ENCODE measurements around the gene MYO5C.
A peak's percentile ranks its signal among the peaks of the same experiment; 100 is the strongest.

The MYO5C gene

GRCh38 chr15:52150043-52150825 lies 145.4 kb downstream of the MYO5C start:
- DNase-seq (ENCODE audit: low read depth), result no peak
- peaks cover 14% of the 10 kb centered on the region for H3K36me3 ChIP-seq (ENCODE audit: control insufficient read depth, insufficient read depth, low read length, severe bottlenecking)

GRCh38 chr15:52148403-52148802 lies 147.2 kb downstream of the MYO5C start:
- DNase-seq (ENCODE audit: low read depth), result no peak
- H3K27me3 ChIP-seq (replicated peaks; ENCODE audit: control insufficient read depth, insufficient read depth, low read length), result no peaks in the 10 kb centered on the region
- H3K36me3 ChIP-seq (ENCODE audit: control insufficient read depth, insufficient read depth, low read length, severe bottlenecking), result peaks cover 14% of the 10 kb centered on the region
- no peak overlapping the region for H3K9ac ChIP-seq (ENCODE audit: low read length)
- H3K4me1 ChIP-seq (ENCODE audit: control insufficient read depth, insufficient read depth, low read length), result peaks cover 17% of the 10 kb centered on the region
- no peak overlapping the region for H3K4me3 ChIP-seq (ENCODE audit: low read length)
- no peaks in the 10 kb centered on the region for H3K9me3 ChIP-seq (ENCODE audit: control insufficient read depth, low read length)

More at GRCh38 chr15:52150043-52150825, 145.4 kb downstream of the MYO5C start:
- Histone ChIP-seq H3K9me3 (ENCODE audit: control insufficient read depth, low read length) (no peaks in the 10 kb centered on the region), H3K9ac (ENCODE audit: low read length) (no peak overlapping the region), H3K4me1 (ENCODE audit: control insufficient read depth, insufficient read depth, low read length) (peaks cover 9% of the 10 kb centered on the region), H3K4me3 (ENCODE audit: low read length) (no peak overlapping the region), H3K27me3 (replicated peaks; ENCODE audit: control insufficient read depth, insufficient read depth, low read length) (no peaks in the 10 kb centered on the region)

GRCh38 chr15:52146776-52147175 lies 148.8 kb downstream of the MYO5C start:
- H3K36me3 ChIP-seq (ENCODE audit: control insufficient read depth, insufficient read depth, low read length, severe bottlenecking), result peaks cover 14% of the 10 kb centered on the region
- H3K4me3 ChIP-seq (ENCODE audit: low read length), result no peak overlapping the region
- H3K27me3 ChIP-seq (replicated peaks; ENCODE audit: control insufficient read depth, insufficient read depth, low read length), result no peaks in the 10 kb centered on the region
- no peaks in the 10 kb centered on the region for H3K9me3 ChIP-seq (ENCODE audit: control insufficient read depth, low read length)
- H3K4me1 ChIP-seq (ENCODE audit: control insufficient read depth, insufficient read depth, low read length), result peaks cover 17% of the 10 kb centered on the region
- no peak overlapping the region for H3K9ac ChIP-seq (ENCODE audit: low read length)
- DNase-seq (ENCODE audit: low read depth), result no peak

- H3K27me3 ChIP-seq (replicated peaks; ENCODE audit: control insufficient read depth, insufficient read depth, low read length), result no peaks in the 10 kb centered on the region
- peaks cover 13% of the 10 kb centered on the region for H3K36me3 ChIP-seq (ENCODE audit: control insufficient read depth, insufficient read depth, low read length, severe bottlenecking)
- no peak overlapping the region for H3K9ac ChIP-seq (ENCODE audit: low read length)
- H3K4me1 ChIP-seq (ENCODE audit: control insufficient read depth, insufficient read depth, low read length), result peaks cover 17% of the 10 kb centered on the region
- no peak overlapping the region for H3K4me3 ChIP-seq (ENCODE audit: low read length)
- H3K9me3 ChIP-seq (ENCODE audit: control insufficient read depth, low read length), result no peaks in the 10 kb centered on the region
- no peak for DNase-seq (ENCODE audit: low read depth)
These were observed 149.3 kb downstream of the MYO5C start for GRCh38 chr15:52146261-52146660.

- Histone ChIP-seq H3K36me3 (ENCODE audit: control insufficient read depth, insufficient read depth, low read length, severe bottlenecking) (peaks cover 6% of the 10 kb centered on the region), H3K9me3 (ENCODE audit: control insufficient read depth, low read length) (no peaks in the 10 kb centered on the region), H3K27me3 (replicated peaks; ENCODE audit: control insufficient read depth, insufficient read depth, low read length) (no peaks in the 10 kb centered on the region), H3K4me3 (ENCODE audit: low read length) (no peak overlapping the region), H3K9ac (ENCODE audit: low read length) (no peak overlapping the region), H3K4me1 (ENCODE audit: control insufficient read depth, insufficient read depth, low read length) (peaks cover 17% of the 10 kb centered on the region)
- DNase-seq (ENCODE audit: low read depth), result peak; percentile 40
These were observed 150.9 kb downstream of the MYO5C start for GRCh38 chr15:52144656-52145178.

GRCh38 chr15:52143873-52144272 lies 151.7 kb downstream of the MYO5C start:
- Histone ChIP-seq H3K9ac (ENCODE audit: low read length) (no peak overlapping the region), H3K27me3 (replicated peaks; ENCODE audit: control insufficient read depth, insufficient read depth, low read length) (no peaks in the 10 kb centered on the region), H3K9me3 (ENCODE audit: control insufficient read depth, low read length) (no peaks in the 10 kb centered on the region), H3K4me3 (ENCODE audit: low read length) (no peak overlapping the region), H3K36me3 (ENCODE audit: control insufficient read depth, insufficient read depth, low read length, severe bottlenecking) (no peaks in the 10 kb centered on the region), H3K4me1 (ENCODE audit: control insufficient read depth, insufficient read depth, low read length) (peaks cover 22% of the 10 kb centered on the region)
- DNase-seq (ENCODE audit: low read depth), result peak; percentile 79

Data from adipocyte (in vitro differentiated cells).